ENCODE results near the gene RAVER2.
A peak's percentile ranks its signal among the peaks of the same experiment; 100 is the strongest.
"Not testable (repeated sequence)": the region's sequence is repeated elsewhere in the genome, so short reads cannot be mapped to it uniquely, and the experiment has no call there.

Gene RAVER2

GRCh38 chr1:64814427-64814826, 69.6 kb downstream of the RAVER2 start:
- no peak for DNase-seq (ENCODE audit: low spot score)

GRCh38 chr1:64817364-64817763, 72.5 kb downstream of the RAVER2 start:
- DNase-seq (ENCODE audit: low spot score) = not testable (repeated sequence)

GRCh38 chr1:64820572-64820971, 75.7 kb downstream of the RAVER2 start:
- not testable (repeated sequence) for DNase-seq (ENCODE audit: low spot score)

GRCh38 chr1:64822621-64823020, 77.7 kb downstream of the RAVER2 start:
- DNase-seq (ENCODE audit: low spot score) = peak; percentile 9

- peak; percentile 80 for DNase-seq (ENCODE audit: low spot score)
Measured at GRCh38 chr1:64823691-64824476, 79.0 kb downstream of the RAVER2 start.

GRCh38 chr1:64826991-64827390, 82.1 kb downstream of the RAVER2 start:
- DNase-seq (ENCODE audit: low spot score) = no peak

- no peak for DNase-seq (ENCODE audit: low spot score)
Measured at GRCh38 chr1:64828829-64829228, 84.0 kb downstream of the RAVER2 start.

- no peak for DNase-seq (ENCODE audit: low spot score)
Measured at GRCh38 chr1:64829411-64830029, 84.6 kb downstream of the RAVER2 start.

- no peak for DNase-seq (ENCODE audit: low spot score)
Measured at GRCh38 chr1:64830030-64830651, 85.3 kb downstream of the RAVER2 start.

- peak; percentile 61 for DNase-seq (ENCODE audit: low spot score)
Measured at GRCh38 chr1:64834734-64835133, 89.9 kb downstream of the RAVER2 start.

- DNase-seq (ENCODE audit: low spot score) = no peak
Measured at GRCh38 chr1:64836802-64837201, 91.9 kb downstream of the RAVER2 start.

GRCh38 chr1:64838486-64838885, 93.6 kb downstream of the RAVER2 start:
- no peak for DNase-seq (ENCODE audit: low spot score)

GRCh38 chr1:64839261-64839660, 94.4 kb downstream of the RAVER2 start:
- DNase-seq (ENCODE audit: low spot score) = no peak

GRCh38 chr1:64839732-64840405, 95.0 kb downstream of the RAVER2 start:
- DNase-seq (ENCODE audit: low spot score) = no peak

- no peak for DNase-seq (ENCODE audit: low spot score)
Measured at GRCh38 chr1:64841330-64842065, 96.6 kb downstream of the RAVER2 start.

GRCh38 chr1:64842224-64842623, 97.3 kb downstream of the RAVER2 start:
- DNase-seq (ENCODE audit: low spot score) = no peak

GRCh38 chr1:64843675-64844074, 98.8 kb downstream of the RAVER2 start:
- DNase-seq (ENCODE audit: low spot score) = no peak

GRCh38 chr1:64844175-64844574, 99.3 kb downstream of the RAVER2 start:
- no peak for DNase-seq (ENCODE audit: low spot score)

- no peak for DNase-seq (ENCODE audit: low spot score)
Measured at GRCh38 chr1:64844609-64845008, 99.7 kb downstream of the RAVER2 start.

- no peak for DNase-seq (ENCODE audit: low spot score)
Measured at GRCh38 chr1:64845831-64846425, 101.1 kb downstream of the RAVER2 start.
